ENCODE measurements around the gene CRACDL. TPM values are rescaled to one million over a fixed set of nuclear protein-coding genes. Genes with fewer than 3 reads are reported as not detected.

Gene CRACDL
- total RNA-seq, 4 donors from 2014 or later: 5.2 to 10.6 (median 8.1) TPM

DNA sequence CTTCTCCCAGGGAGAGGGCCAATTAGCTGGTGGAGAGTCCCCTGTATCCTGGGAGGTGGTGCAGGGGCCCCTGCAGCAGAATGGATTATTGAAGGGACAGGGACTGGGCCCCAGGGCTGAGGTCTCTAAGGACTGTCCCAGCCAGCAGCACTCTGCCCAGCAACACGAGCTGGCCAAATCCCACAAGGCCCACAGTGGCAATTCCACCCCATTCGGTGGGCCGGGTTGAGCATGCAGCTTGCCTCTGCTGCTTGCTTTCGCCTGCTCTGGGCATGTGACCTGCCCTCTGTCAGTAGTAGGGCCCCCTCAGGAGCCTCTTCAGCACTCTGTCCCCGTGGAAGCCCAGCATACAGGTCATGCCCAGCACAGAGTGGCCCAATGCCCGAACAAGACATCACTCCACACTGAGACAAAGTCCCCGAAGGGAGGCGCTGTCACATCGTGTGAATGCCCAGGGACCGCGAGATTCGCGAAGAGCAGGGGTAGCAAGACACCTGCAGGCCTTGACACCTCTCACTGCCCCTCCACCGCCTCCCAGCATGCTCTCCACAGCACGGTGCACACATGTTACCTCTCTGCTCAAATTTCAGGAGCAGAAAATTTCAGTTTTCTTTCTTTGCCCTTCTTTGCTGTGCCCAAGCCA, 65.4 kb downstream of the CRACDL start:
- no peaks in the 10 kb centered on the region for H3K9me3 ChIP-seq
- intact Hi-C loops (cut with DNase I): no loop called here
- H3K27ac ChIP-seq: peak overlapping the region; percentile 44 to 94 (median 91)
- 64 to 83% methylated on average over 13 to 14 of the region's 15 CpGs for WGBS, 2 donors
- no peak overlapping the region for H3K4me3 ChIP-seq (replicated peaks in 1 of 3)
- H3K36me3 ChIP-seq: no peaks in the 10 kb centered on the region
- DNase-seq: peak; percentile 12 to 14
- H3K27me3 ChIP-seq: no peaks in the 10 kb centered on the region
- TF ChIP-seq, protein P1, sequence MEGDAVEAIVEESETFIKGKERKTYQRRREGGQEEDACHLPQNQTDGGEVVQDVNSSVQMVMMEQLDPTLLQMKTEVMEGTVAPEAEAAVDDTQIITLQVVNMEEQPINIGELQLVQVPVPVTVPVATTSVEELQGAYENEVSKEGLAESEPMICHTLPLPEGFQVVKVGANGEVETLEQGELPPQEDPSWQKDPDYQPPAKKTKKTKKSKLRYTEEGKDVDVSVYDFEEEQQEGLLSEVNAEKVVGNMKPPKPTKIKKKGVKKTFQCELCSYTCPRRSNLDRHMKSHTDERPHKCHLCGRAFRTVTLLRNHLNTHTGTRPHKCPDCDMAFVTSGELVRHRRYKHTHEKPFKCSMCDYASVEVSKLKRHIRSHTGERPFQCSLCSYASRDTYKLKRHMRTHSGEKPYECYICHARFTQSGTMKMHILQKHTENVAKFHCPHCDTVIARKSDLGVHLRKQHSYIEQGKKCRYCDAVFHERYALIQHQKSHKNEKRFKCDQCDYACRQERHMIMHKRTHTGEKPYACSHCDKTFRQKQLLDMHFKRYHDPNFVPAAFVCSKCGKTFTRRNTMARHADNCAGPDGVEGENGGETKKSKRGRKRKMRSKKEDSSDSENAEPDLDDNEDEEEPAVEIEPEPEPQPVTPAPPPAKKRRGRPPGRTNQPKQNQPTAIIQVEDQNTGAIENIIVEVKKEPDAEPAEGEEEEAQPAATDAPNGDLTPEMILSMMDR (IDR thresholded peaks at IDR 0.05): no peak
- TF ChIP-seq POLR2A (IDR thresholded peaks at IDR 0.05): no peak
- peaks cover 14 to 24% of the 10 kb centered on the region in 2 donors for H3K4me1 ChIP-seq

DNA sequence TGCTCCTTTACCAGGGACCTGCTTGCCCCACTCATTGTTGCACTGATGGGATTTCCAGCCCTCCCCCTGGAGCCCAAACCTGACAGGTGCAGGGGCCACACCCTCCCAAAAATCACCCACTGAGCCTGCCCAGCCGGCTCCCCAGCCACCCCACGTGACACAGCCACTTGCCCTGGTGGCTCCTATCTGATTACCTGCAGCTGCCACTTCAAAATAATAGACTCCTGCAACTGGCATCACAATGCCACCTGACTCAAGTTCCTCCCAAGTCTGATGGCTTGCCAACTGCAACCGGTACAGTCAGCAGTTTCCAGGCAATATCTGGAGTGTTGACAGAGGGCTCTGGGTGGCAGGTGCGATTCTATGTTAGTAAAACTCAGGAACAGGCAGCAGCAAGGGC, 66.2 kb downstream of the CRACDL start:
- H3K4me1 ChIP-seq: peaks cover 14 to 24% of the 10 kb centered on the region in 2 donors
- H3K27ac ChIP-seq: peak overlapping the region; percentile 91 to 96 (median 94)
- peak overlapping the region in 1 of 3 donors; percentile 12 for H3K4me3 ChIP-seq (replicated peaks in 1 of 3)
- intact Hi-C loops (cut with DNase I): no loop called here
- peak in 1 of 2 donors; percentile 45 for TF ChIP-seq POLR2A (IDR thresholded peaks at IDR 0.05)
- TF ChIP-seq, protein P1 (IDR thresholded peaks at IDR 0.05): peak in 4 of 6 experiments; percentile 13 to 31 (median 20)
- H3K27me3 ChIP-seq: no peaks in the 10 kb centered on the region
- 21 to 31% methylated on average over 3 to 4 of the region's 4 CpGs for WGBS, 2 donors
- H3K36me3 ChIP-seq: no peaks in the 10 kb centered on the region
- peak; percentile 96 for DNase-seq
- no peaks in the 10 kb centered on the region for H3K9me3 ChIP-seq

DNA sequence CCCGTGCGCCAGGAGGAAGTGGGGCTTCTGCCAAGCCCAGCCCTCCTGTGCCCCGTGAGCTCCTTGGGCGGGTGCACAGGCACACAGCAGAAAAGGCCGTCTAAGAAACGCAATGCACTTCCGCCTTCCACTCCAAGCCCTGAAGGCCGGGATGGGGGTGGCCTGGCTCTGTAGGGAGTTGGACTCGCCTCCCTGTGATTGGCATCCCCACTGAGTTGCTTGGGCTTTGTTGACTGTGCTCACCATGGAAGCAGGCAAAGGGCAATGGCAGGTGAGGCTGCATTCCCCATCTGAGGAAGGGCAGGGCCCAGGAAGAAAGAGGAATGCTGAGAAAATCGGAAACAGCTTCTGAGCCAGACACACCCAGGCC, 66.8 kb downstream of the CRACDL start:
- Histone ChIP-seq H3K36me3 (no peaks in the 10 kb centered on the region), H3K27ac (peak overlapping the region; percentile 91 to 96 (median 94)), H3K4me3 (replicated peaks in 1 of 3) (peak overlapping the region in 1 of 3 donors; percentile 12), H3K4me1 (peaks cover 14 to 24% of the 10 kb centered on the region in 2 donors), H3K9me3 (no peaks in the 10 kb centered on the region), H3K27me3 (no peaks in the 10 kb centered on the region)
- intact Hi-C loops (cut with DNase I): no loop called here
- WGBS, 2 donors: 17 to 29% methylated on average over 2 to 8 of the region's 10 CpGs
- TF ChIP-seq POLR2A (IDR thresholded peaks at IDR 0.05): peak in 1 of 2 donors; percentile 61
- TF ChIP-seq, protein P1 (IDR thresholded peaks at IDR 0.05): no peak
- DNase-seq: peak; percentile 92 to 93

DNA sequence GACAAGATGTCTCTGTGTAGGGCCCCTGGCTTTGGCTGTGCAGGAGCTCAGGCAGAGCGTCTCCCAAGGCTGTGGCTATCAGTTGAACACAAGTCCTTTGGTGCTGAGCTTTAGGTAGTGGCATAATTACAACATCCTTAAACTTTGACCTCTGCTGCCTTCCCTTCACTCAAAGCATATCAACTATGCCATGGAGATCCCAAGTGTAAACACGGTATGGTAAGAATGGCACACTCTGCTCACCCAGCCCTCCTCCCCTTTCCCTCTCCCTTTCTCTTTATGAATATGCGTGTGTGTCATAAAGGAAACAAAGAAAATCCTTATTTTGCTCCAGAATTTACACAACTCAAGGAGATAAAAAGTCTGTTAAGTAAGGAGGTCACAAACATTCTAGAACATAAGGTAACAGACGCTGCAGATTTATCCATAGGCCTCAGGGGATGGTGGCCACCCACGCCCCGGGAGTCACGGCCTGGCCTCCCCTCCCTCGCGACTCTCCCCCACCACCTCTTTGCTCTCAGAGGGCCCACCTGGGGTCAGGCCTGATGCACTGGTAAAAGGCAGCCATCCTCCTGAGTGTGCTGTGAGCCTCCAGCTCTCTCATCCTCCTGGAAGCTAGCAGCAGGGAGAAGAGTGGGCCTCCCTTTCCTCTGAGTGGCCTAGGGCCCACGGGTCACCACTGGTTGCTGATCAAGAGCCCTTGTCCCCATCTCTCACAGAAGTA, 67.3 kb downstream of the CRACDL start:
- no peak for DNase-seq
- Histone ChIP-seq H3K27ac (peak overlapping the region; percentile 91 to 96 (median 94)), H3K4me3 (replicated peaks in 1 of 3) (no peak overlapping the region), H3K9me3 (no peaks in the 10 kb centered on the region), H3K4me1 (peaks cover 14 to 21% of the 10 kb centered on the region in 2 donors), H3K36me3 (no peaks in the 10 kb centered on the region), H3K27me3 (no peaks in the 10 kb centered on the region)
- no peak for TF ChIP-seq POLR2A (IDR thresholded peaks at IDR 0.05)
- TF ChIP-seq, protein P1 (IDR thresholded peaks at IDR 0.05): no peak
- intact Hi-C loops (cut with DNase I): no loop called here
- WGBS, 2 donors: 61 to 67% methylated on average over 10 of the region's 10 CpGs
